ENCODE measurements around the gene CBFA2T2. TPM values are rescaled to one million over a fixed set of nuclear protein-coding genes. Genes with fewer than 3 reads are reported as not detected.

The CBFA2T2 gene
- total RNA-seq, 1 donor = 11.2 TPM

DNA sequence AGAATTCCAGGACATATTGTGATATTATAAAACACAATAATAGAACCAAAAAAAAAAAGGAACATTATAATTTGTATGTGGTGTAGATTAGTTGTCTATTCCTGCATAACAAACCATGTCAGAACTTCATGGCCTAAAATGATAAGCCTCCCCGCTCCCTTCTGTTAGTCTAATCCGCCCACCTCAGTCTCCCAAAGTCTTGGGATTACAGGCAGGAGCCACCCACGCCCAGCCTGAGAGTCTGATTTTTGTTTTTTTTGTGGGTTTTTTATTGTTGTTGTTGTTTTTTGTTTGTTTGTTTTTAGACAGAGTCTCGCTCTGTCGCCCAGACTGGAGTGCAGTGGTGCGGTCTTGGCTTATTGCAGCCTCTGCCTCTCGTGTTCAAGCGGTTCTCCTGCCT is 111.1 kb downstream of the CBFA2T2 start:
- no peak for TF ChIP-seq CTCF (IDR thresholded peaks at IDR 0.05; ENCODE audit: extremely low read depth, low read depth, low read length)
- H3K4me2 ChIP-seq (ENCODE audit: insufficient read depth, low read length) = no peak overlapping the region
- no peaks in the 10 kb centered on the region for H4K20me1 ChIP-seq (ENCODE audit: insufficient read depth, low read length)

DNA sequence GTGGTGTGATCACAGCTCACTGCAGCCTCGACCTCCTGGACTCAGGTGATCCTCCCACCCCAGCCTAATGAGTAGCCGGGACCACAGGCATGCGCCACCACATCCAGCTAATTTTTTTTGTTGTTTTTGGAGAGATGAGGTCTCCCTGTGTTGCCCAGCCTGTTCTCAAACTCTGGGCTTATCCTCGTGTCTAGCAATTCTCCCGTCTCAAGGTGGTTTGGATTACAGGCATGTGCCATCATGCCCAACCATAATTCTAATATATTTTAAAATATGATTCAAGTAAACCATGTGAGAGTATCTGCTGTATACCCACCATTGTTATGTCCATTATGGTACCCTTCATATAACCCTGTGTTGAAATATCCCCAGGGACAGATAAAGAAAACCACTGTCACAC is 112.0 kb downstream of the CBFA2T2 start:
- H3K4me1 ChIP-seq (ENCODE audit: insufficient read depth, low read length) = no peaks in the 10 kb centered on the region
- no peaks in the 10 kb centered on the region for H3K79me2 ChIP-seq (ENCODE audit: insufficient read depth, low read length)
- no peak overlapping the region for H3K4me3 ChIP-seq (ENCODE audit: insufficient read depth, low read length)
- no peaks in the 10 kb centered on the region for H3K27me3 ChIP-seq (ENCODE audit: insufficient read depth, low read length)
- no peaks in the 10 kb centered on the region for H4K20me1 ChIP-seq (ENCODE audit: insufficient read depth, low read length)
- no peak for DNase-seq (ENCODE audit: insufficient read length, low spot score, missing footprints)
- no peak for TF ChIP-seq CTCF (IDR thresholded peaks at IDR 0.05; ENCODE audit: extremely low read depth, low read depth, low read length)
- no peaks in the 10 kb centered on the region for H3K9me3 ChIP-seq (ENCODE audit: low read depth, low read length)
- H2AFZ ChIP-seq (ENCODE audit: low read length) = no peak overlapping the region
- H3K4me2 ChIP-seq (ENCODE audit: insufficient read depth, low read length) = no peak overlapping the region
- no peak overlapping the region for H3K27ac ChIP-seq (ENCODE audit: low read depth, low read length)
- H3K36me3 ChIP-seq (ENCODE audit: insufficient read depth, low read length) = no peaks in the 10 kb centered on the region

More for the DNA sequence above, 111.1 kb downstream of the CBFA2T2 start:
- H3K9me3 ChIP-seq (ENCODE audit: low read depth, low read length) = no peaks in the 10 kb centered on the region
- H3K79me2 ChIP-seq (ENCODE audit: insufficient read depth, low read length) = no peaks in the 10 kb centered on the region
- DNase-seq (ENCODE audit: insufficient read length, low spot score, missing footprints) = no peak
- no peak overlapping the region for H3K4me3 ChIP-seq (ENCODE audit: insufficient read depth, low read length)
- H3K27ac ChIP-seq (ENCODE audit: low read depth, low read length) = no peak overlapping the region
- H3K4me1 ChIP-seq (ENCODE audit: insufficient read depth, low read length) = no peaks in the 10 kb centered on the region
- no peak overlapping the region for H2AFZ ChIP-seq (ENCODE audit: low read length)
- no peaks in the 10 kb centered on the region for H3K36me3 ChIP-seq (ENCODE audit: insufficient read depth, low read length)
- H3K27me3 ChIP-seq (ENCODE audit: insufficient read depth, low read length) = no peaks in the 10 kb centered on the region

- Histone ChIP-seq H3K4me2 (ENCODE audit: insufficient read depth, low read length) (no peak overlapping the region), H3K36me3 (ENCODE audit: insufficient read depth, low read length) (peaks cover 8% of the 10 kb centered on the region), H4K20me1 (ENCODE audit: insufficient read depth, low read length) (no peaks in the 10 kb centered on the region), H3K4me3 (ENCODE audit: insufficient read depth, low read length) (no peak overlapping the region), H3K79me2 (ENCODE audit: insufficient read depth, low read length) (no peaks in the 10 kb centered on the region), H3K27me3 (ENCODE audit: insufficient read depth, low read length) (no peaks in the 10 kb centered on the region), H3K27ac (ENCODE audit: low read depth, low read length) (no peak overlapping the region), H3K9me3 (ENCODE audit: low read depth, low read length) (no peaks in the 10 kb centered on the region), H3K4me1 (ENCODE audit: insufficient read depth, low read length) (no peaks in the 10 kb centered on the region), H2AFZ (ENCODE audit: low read length) (no peak overlapping the region)
- TF ChIP-seq CTCF (IDR thresholded peaks at IDR 0.05; ENCODE audit: extremely low read depth, low read depth, low read length) = no peak
- DNase-seq (ENCODE audit: insufficient read length, low spot score, missing footprints) = no peak
Measured at GRCh38 chr20:33602826-33603590, 113.1 kb downstream of the CBFA2T2 start.

DNA sequence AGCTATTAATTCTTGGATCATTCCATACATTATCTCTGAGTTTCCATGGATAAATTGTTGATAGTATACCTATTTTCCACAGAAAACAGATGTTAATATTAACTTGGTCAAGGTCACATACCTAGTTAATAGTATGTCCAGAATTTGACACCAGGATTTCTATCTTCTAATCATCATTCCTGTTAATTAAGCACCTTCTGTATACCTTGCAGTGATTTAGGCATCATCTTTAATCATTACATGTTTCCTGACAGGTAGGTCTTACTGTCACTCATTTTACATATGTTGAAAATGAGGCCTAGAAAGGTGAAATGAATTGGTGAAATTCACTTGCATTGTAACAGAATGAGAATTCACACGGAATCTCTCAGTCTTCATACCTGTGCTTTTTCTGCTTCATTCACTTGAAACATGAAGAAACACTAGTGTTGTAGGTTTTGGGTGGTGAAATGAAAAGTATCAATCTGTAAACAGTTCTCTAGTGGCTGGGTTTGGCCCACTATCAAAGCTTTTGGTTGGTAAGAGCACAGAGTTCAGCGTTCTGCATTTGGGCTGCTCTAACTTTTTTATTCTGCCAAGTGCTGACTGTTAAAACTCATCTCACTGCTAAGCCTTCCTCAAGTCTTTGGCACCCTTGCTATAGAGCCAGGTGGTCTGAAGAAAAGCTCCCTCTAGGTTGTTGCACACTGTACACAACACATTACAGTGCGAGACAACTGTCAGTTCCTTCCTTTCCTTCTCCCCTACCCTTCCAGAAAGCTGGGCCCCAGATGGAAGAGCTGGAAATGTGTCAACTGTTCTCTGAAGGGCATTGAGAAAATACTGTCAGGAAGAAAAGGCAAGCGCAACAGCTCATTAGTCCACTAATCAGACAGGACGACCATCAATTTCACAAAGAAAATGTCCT is 114.4 kb downstream of the CBFA2T2 start:
- no peaks in the 10 kb centered on the region for H4K20me1 ChIP-seq (ENCODE audit: insufficient read depth, low read length)
- H3K4me2 ChIP-seq (ENCODE audit: insufficient read depth, low read length) = no peak overlapping the region
- peaks cover 11% of the 10 kb centered on the region for H3K36me3 ChIP-seq (ENCODE audit: insufficient read depth, low read length)
- no peak for TF ChIP-seq CTCF (IDR thresholded peaks at IDR 0.05; ENCODE audit: extremely low read depth, low read depth, low read length)
- H3K9me3 ChIP-seq (ENCODE audit: low read depth, low read length) = no peaks in the 10 kb centered on the region
- DNase-seq (ENCODE audit: insufficient read length, low spot score, missing footprints) = no peak
- no peak overlapping the region for H2AFZ ChIP-seq (ENCODE audit: low read length)
- no peak overlapping the region for H3K27ac ChIP-seq (ENCODE audit: low read depth, low read length)
- no peaks in the 10 kb centered on the region for H3K79me2 ChIP-seq (ENCODE audit: insufficient read depth, low read length)
- no peaks in the 10 kb centered on the region for H3K27me3 ChIP-seq (ENCODE audit: insufficient read depth, low read length)
- H3K4me1 ChIP-seq (ENCODE audit: insufficient read depth, low read length) = no peaks in the 10 kb centered on the region
- no peak overlapping the region for H3K4me3 ChIP-seq (ENCODE audit: insufficient read depth, low read length)
